Activated CD4-positive, alpha-beta T cell treated with anti-CD3 and anti-CD28 coated beads for 48 hours (primary cell): ENCODE data around the gene TMEM132C.
"Not testable (repeated sequence)": the region's sequence is repeated elsewhere in the genome, so short reads cannot be mapped to it uniquely, and the experiment has no call there.

ENCODE experiments used
- DNase-seq: peaks from one replicate; pipeline ENCODE4 v3.0.0-alpha.2; 2020

TMEM132C gene

DNA sequence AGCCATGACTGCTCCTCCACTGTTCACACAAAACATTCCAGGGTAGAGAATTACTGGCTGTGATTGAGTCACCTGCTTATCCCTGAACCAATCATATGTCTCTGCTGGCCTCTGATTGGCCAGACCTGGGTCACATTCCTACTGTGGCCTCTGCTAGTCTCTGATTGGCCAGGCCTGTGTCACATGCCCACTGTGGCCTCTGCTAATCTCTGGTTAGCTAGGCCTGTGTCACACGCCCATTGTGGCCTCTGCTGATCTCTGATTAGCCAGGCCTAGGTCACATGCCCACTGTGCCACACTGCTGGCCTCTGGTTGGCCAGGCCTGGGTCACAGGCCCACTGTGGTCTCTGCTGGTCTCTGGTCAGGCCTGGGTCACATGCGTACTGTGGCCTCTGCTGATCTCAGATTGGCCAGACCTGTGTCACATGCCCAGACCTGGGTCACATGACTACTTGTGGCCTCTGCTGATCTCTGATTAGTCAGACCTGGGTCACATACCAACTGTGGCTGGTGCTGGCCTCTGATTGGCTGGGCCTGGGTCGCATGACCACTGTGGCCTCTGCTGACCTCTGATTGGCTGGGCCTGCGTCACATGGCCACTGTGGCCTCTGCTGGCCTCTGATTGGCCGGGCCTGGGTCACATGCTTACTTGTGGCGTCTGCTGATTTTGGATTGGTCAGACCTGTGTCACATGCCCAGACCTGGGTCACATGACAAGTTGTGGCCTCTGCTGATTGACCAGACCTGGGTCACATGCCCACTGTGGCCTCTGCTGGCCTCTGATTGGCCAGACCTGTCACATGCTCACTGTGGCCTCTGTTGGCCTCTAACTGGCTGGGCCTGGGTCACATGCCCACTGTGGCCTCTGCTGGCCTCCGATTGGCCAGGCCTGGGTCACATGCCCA lies 305.2 kb downstream of the TMEM132C start:
- no peak for DNase-seq

DNA sequence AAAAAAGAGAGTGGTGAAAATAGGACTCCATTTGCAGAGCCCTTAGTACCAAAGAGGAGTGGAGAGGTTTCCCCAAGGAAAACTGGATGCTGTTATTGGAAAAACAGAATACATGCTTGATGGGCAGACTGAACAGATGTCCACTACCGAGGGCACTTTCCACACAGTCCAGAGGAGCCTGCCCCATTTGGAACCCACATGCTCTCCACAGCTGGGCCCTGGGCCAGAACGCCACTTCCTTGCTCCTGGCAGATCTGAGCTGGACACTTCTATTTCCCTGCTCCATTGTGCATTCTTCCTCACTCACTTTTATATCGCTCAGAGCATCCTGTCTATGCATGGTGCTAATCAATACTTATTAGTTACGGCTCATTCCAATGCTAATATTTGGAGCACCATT lies 306.9 kb downstream of the TMEM132C start:
- DNase-seq: no peak

DNA sequence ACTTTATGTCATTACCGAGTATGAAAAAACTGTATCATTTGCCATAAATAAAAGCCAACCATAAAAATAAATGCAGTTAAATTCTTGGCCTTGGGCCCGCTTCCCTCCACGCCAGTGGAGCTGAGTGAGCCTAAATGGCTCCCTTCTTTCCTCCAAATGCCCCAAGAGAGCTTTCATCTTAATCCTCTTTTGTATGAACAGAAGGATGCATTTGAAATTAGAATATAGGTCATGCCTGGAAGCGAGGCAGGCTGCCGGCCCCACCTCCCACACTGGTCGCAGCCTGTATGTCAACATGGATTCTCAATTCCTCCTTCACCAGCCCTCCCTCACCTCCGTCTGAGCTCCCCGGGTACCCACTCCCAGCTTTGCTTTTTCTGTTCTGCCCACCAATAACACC lies 311.1 kb downstream of the TMEM132C start:
- DNase-seq: no peak

DNA sequence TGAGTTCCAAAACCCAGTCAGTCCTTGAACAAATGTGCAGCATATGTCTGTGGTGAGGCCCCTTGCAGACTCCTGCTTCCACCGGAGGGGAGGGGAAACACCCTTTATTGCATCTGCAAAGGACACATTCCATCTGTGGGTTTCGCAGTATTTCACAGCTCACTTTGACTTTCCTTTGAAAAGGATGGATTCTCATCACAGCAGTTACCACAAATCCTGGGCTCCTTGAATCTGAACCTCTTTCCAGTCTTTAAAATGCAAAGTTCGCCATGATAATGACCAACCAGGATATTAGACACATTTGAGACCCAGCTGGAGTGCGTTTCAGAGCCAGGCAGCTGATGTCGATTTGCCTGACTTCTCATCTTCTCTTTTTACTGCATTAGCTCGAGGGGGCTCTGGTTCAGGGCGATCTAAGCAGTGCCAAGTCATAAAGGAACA lies 314.4 kb downstream of the TMEM132C start:
- no peak for DNase-seq

DNA sequence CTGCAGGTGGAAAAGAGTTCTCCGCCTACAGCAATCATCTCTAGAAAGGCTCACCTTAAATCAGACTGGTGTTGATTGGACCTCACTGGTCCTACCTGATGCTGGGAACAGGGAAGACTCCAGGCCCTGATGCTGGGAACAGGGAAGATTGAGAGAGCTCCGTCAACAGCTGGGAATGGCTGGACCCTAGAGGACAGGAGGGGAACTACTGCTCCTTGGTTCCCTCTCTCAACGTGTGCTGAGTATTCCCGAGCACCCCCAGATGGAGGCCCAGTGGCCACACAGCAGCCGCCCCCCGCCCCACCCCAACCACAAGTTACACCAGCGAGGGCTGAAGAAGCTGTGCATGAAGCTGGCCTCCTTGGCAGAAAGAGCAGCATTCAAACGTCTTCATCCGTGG lies 316.5 kb downstream of the TMEM132C start:
- DNase-seq: no peak

DNA sequence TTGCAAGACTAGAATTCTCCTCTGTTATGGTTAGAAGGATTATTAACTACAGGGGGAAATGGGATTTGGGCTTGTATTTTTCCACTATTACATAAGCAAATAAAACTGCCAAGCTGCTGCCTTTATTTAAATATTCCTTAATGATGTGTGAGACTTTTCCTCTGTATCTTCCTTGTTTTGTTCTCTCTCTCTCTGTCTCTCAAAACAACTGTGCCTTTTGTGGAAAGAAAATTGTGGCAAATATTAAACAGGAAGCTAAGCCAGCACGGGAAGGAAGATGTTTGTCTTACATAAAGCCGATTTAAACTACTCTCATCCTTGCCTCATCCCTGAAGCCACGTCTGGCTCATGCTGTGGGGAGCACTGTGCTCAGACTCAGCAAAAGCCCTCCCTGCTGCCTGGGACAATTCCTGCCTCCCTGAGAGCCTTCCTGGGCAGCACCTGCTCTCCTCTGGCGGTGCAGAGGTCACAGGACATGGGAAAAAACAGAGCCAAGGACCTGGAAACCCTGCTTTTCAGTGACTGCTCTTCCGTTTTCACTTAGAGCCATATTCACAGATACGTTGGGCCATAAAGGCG lies 319.6 kb downstream of the TMEM132C start:
- DNase-seq: no peak

DNA sequence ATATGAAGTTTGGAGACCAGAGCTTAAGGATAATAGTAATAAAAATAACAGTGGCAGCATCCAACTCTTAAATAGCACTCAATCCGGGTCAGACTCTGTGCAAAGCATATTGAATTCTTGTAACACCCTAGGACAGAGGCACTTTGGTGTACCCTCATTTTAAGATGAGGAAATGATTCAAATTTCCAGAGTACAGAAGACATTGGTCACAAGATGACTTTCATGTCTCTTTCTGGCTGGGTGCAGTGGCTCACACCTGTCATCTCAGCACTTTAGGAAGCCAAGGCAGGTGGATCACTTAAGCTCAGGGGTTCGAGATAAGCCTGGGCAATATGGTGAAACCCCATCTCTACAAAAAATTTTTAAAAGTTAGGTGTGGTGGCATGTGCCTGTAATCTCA lies 320.9 kb downstream of the TMEM132C start:
- DNase-seq: no peak

DNA sequence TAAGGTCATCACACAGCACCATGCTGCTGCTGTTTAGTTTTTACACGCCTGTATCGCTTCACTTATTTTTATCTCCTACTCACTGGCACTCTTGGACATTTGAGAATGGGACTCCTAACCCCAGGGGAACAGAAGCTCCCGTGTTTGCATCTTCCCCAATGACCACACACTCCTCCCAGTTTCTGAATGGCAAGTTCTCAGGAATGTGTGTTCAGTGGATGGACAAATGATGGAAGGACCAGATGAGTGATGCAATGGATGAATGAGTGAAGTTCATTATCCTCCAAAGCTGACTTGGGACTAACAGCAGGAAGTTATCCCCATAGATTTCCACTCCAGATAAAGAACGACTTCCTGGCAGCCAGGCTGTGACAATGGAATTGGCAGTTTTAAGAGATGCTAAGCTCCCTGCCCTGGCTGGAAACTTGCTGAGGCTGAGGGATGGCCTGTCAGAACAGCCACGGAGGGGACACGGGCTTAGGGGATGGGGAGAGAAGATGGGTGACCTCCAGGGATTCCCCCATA lies 325.3 kb downstream of the TMEM132C start:
- no peak for DNase-seq

DNA sequence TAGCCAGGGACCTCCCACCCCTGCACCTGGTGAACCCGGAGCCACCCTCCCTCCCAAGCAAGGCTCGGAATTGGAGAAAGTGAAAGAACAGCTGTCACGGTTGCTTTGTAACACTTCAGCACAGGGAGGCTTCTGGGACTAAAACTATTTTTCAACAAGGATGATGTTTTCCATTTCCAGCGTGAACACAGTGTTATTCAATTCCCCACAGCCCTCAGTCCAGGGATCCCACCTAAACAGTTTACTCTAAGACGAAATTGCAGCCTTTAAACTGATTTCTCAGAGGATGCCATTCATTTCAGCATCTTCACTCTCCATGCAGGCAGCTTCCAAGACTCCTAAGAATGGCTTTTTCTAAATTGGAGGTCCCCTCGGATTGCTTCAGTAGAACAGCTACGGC lies 327.6 kb downstream of the TMEM132C start:
- DNase-seq: no peak

DNA sequence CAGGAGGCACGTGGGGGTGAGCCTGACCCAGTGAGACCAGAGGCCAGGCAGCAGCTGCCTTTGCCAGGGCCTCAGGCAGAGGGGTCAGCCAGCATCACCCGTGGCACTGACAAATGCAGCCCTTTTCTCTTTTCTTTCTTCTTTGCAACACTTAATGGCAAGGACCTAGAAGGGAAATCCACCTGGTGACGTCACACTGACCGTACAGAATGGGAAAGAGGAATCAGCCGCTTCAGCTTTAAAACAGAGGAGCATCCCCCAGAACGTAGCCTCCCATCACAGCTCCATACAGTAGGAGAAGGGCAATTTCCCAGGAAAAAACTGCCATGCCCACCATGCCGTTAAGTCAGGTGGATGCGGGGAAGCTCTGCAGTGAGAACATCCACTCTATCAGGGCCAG lies 328.6 kb downstream of the TMEM132C start:
- DNase-seq: no peak

DNA sequence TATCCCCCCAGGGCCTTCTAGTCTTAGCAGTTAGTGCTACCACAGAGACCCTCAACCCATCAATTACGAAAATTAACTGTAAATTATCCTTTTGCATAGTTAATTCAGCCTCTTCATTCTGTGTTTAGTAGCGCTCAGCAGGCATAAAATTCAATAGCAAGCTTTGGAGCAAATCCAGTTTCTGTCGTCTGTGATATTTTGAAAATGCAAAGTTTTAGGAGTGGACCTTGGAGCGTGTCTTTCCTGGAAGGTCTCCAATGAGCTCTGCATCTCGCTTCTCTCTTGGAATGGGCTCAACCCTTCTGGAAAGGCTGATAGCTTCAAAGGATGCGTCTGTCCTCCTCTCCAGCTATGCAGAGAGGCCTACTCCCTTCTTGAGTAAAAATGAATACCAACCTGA lies 333.9 kb downstream of the TMEM132C start:
- no peak for DNase-seq

DNA sequence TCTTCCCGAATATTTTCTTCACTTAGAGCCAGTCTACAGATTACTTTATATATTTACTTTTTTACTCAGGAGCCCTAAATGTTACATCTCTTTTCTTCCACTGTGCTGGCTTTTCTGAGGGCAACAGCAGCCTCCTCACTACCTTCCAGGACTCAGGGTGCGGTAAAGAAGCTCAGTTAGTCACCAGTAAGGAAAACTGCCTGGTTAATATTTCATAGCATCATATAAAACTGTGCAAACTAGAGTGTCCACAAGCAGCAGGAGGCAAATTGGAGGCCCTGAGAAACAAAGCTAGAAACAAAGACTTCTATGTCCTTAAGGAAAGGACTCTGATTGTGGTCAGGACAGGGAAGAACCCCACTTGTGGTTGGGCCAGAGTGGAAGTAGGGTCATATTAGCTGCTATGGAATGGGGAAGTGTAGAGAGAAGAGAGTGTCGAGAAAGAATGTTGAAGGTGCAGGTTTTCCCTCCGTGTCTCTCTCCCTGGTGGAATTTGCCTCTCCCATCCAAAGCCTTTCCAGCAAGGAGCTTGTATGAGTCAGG lies 336.7 kb downstream of the TMEM132C start:
- DNase-seq: no peak

DNA sequence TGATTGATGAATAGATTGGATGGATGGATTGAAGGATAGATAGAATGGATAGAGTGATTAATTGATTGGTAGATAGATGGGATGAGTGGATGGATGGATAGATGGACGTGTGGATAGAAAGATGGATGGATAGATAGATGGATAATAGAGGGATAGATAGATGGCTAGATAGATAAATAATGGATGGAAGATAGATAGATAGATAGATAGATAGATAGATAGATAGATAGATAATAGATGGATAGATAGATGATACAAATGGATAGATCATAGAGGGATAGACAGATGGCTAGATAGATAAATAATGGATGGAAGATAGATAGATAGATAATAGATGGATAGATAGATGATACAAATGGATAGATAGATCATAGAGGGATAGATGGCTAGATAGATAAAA lies 337.2 kb downstream of the TMEM132C start:
- DNase-seq: not testable (repeated sequence)

DNA sequence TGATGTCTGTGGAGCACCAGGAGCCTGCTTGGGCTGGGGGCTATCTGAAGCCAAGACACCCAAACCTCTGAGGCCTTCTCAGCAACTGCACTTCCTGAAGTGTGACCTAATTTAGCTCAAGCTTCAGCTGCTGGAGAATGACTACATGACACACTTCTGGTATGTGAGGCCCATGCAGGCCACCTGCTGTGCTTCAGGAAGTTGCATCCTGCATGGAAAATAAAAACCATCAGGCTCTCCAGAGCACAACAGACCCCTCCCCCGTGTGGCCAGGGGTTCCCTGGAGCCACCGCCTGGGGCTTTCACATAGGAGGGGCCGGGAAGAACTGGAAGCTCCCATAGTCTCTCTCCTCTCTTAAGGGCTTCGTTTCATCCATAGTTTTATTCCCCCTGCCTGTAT lies 339.1 kb downstream of the TMEM132C start:
- no peak for DNase-seq

DNA sequence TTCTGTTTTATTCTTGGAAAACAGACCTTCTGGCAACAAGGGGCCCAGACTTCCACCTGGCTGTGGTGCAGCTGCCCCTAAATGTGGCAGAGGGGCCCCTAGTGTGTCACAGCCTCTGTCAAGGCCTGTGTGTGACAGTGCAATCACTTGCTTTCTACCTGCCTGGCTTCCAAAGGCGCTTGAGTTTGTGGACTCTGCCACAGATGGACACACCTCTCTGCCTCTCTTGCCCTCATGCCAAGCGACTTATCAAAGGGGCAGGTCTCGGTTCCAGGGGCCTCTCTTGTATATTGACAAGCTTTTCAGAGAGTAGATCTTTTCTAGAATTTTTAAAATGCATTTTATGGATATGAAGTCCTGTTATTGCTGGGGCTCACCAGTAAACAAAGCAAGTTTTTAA lies 339.6 kb downstream of the TMEM132C start:
- no peak for DNase-seq

DNA sequence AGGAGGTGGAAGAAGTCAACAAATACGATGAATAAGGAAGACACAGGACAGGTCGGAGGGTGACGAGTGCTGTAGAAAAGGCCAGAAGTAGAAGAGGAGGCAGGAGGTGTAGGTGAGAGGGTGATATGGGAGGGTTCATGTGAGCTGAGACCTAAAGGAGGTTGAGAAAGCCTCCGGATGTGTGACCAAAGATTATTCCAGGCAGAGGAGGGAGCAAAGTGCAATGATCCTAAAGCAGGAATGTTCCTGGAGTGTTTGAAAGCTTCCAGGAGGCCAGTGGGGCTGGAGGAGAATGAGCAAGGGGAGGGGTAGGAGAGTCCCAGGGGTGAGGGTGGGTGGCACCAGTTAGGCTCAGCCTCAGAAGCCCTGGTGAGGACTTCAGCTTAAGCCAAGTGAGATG lies 340.0 kb downstream of the TMEM132C start:
- no peak for DNase-seq

DNA sequence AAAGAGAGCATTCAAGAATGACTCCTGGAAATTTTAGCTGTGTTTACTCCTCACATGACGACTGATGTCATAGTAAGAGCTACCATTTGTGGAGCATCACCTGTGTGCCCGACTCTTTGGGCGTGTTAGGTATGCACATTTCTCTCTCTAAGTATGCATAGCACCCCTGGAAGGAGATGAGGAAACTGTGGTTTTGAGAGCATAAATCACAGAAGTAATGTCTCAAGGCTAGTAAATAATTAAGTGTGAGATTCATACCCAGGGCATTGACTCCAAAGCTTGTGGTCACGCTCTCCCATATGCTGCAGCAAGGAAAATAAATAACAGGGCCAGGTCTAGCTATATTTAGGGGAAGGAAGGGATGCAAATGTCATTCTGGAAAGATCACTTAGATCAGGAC lies 340.7 kb downstream of the TMEM132C start:
- no peak for DNase-seq

DNA sequence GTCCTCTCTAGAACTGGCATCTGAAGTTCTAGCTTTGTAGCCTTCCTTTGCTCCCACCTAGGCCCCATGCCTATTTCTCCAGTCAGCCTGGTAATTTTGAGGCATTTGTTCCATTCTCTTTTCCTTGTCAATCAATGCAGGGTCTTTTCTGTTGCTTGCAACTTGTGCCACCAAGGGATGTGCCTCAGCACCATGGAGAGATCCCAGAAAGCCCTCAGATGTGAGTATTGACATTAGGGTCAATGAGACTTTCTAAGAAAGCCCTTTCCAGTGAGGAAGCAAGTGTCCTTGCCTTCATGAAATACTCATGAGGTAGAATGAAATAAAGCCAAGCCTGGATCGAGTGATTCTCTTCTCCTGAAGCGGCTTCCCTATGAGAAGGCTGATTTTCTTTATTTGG lies 342.9 kb downstream of the TMEM132C start:
- DNase-seq: no peak

DNA sequence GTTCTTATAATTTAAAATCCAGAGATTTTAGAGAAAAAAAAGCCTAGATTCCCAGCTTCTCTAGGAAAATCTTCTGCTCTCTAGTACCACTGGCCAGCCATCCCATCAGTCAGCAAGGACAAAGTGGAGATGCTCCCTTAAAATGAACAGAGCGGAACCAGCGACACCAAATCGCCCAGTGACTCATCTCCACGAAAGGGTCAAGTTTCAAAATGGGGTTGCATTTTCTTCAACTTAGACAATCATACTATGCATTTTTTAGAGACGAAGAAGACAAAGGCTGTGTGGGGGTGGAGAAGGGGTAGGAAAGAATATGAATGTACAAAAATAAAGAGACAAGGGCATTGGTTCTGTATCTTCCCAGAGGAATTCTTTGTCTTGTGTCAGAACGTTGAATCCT lies 344.8 kb downstream of the TMEM132C start:
- DNase-seq: no peak

DNA sequence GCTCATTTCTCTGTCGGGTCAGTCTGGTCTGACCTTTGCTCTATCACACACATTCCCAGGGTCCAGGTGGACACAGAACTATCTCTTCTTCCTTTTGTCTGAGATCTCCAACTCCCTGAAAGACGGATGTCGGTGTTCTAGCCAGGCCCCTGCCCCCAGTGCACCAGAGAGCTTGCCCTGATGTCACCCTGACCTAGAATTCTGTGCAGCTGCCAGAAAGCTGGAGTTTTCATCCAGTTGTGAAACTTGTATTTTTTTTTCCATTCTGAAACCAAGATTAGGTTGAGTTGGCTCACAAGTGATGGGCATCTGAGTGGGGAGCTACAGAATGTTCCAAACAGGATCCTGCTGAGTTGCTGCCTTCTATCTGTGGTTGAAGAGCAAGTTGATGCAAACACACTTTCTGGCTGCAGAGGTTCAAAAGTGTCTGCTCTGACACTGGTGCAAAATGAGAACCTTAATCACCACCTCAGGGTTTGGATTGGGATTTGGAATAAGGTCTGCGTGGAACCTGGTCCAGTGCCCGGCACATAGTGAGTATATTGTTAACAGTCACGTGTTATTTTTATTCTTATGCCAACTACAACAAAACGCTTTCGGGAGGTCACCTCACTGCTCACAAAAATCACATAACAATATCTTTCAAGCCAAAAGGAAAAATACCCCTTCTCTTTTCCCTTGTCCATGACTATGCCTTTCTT lies 345.3 kb downstream of the TMEM132C start:
- no peak for DNase-seq

DNA sequence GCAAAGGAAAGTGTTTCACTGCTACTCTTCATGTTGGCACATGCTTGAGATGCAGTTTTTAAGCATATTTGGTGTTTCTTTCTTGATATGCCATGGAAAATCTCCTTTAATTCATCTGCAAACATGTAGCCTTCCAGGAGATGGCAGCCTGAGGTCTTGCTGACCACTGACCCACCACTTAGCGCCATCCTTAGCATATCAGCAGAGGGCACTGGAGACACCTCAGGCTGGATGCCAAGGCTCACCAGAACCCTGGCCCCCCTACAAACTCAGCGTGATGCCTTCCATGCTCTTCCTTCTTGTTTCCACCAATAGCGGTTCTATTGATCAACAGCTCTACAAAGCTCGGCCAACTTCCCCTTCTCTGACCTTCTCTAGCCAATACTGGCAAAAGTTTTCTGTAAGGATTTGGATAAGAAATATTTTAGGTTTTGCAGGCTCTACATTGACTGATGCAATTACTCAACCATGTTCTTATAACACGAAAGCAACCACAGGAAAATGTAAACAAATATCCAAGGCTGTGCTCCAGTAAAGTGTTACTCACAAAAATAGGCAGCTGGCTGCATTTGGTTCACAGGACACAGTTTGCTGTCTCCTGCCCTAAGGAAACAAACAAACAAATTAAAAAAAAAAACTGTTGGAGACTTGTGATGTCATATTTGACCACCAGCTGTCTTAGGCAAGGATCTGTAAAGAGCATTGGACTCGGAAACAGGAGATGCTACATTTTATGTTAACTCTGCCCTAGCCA lies 347.0 kb downstream of the TMEM132C start:
- DNase-seq: no peak

DNA sequence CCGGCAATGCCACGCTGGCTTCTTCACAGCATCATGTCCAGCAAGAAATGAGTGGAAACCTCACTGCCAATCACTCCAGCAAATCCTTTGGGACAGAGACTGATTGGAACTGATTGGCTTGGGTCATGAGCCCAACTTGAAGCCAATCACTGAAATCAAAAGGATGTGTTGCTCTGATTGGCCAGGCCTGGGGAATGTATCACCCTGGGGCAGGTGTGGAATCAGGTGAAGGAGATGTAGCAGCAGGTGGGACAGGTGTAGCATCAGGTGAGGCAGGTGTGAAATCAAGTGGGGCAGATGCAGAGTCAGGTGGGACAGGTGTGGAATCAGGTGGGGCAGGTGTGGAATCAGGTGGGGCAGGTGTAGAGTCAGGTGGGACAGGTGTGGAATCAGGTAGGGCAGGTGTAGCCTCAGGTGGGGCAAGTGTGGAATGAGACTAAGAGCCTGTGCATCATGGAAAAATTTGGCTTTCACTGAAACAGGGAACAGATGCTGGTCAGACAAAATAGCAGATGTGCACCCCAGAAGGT lies 350.4 kb downstream of the TMEM132C start:
- no peak for DNase-seq
